Esophagus muscularis mucosa (tissue), 4 donors: ENCODE data around the gene KIRREL3.

Experiments
- EP300 ChIP-seq: sonication (generic); formaldehyde crosslinking; IDR thresholded peaks from one replicate; pipeline ENCODE4 v1.6.1; 2017; ENCODE audit warnings: antibody characterized with exemption
- POLR2A ChIP-seq: fragments of 450-650 bp; IDR thresholded peaks from one replicate; pipeline ENCODE4 v1.6.1; 2017; ENCODE audit warnings: antibody characterized with exemption, moderate library complexity, mild to moderate bottlenecking, low read depth
- TF ChIP-seq, protein P1 (sequence below), 3 experiments: fragments of 200-600 bp in 2 of 3; fragments of 450-650 bp in 1 of 3; sonication (generic) in 2 of 3; IDR thresholded peaks; one replicate each; pipeline ENCODE4 v1.5.1; 2017 to 2019; ENCODE audit warnings: antibody characterized with exemption in 3 of 3, mild to moderate bottlenecking in 2 of 3, moderate library complexity in 1 of 3

DNA sequence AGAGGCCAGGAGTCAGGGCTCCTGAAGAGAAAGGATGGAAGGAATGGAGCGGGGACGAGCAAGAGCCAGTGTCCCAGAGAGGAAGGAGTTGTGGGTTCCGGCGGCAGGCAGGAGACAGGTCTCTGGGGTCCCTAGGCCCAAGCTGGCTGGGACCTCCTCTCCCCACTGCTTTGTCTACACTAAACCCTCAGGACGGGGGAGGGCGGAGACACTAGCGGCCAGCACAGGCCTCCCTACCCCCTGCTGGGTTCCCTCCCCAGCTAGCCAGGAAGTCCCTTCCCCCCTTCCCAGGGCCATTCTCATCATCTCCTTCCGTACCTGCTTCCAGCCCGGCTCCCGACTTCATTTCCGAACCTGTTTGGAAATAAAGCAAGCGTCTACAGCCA is 565.6 kb downstream of the KIRREL3 start:
- TF ChIP-seq, protein P1, sequence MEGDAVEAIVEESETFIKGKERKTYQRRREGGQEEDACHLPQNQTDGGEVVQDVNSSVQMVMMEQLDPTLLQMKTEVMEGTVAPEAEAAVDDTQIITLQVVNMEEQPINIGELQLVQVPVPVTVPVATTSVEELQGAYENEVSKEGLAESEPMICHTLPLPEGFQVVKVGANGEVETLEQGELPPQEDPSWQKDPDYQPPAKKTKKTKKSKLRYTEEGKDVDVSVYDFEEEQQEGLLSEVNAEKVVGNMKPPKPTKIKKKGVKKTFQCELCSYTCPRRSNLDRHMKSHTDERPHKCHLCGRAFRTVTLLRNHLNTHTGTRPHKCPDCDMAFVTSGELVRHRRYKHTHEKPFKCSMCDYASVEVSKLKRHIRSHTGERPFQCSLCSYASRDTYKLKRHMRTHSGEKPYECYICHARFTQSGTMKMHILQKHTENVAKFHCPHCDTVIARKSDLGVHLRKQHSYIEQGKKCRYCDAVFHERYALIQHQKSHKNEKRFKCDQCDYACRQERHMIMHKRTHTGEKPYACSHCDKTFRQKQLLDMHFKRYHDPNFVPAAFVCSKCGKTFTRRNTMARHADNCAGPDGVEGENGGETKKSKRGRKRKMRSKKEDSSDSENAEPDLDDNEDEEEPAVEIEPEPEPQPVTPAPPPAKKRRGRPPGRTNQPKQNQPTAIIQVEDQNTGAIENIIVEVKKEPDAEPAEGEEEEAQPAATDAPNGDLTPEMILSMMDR (IDR thresholded peaks at IDR 0.05): no peak
- TF ChIP-seq POLR2A (no peak), EP300 (no peak)
